Measurements from ENCODE around the gene ARHGAP30. TPM values are rescaled to one million over a fixed set of nuclear protein-coding genes. Genes with fewer than 3 reads are reported as not detected.
"Not testable (repeated sequence)": the region's sequence is repeated elsewhere in the genome, so short reads cannot be mapped to it uniquely, and the experiment has no call there.

ARHGAP30 gene
- total RNA-seq, 2 donors from 2014 or later: 1.4 to 4.6 TPM

DNA sequence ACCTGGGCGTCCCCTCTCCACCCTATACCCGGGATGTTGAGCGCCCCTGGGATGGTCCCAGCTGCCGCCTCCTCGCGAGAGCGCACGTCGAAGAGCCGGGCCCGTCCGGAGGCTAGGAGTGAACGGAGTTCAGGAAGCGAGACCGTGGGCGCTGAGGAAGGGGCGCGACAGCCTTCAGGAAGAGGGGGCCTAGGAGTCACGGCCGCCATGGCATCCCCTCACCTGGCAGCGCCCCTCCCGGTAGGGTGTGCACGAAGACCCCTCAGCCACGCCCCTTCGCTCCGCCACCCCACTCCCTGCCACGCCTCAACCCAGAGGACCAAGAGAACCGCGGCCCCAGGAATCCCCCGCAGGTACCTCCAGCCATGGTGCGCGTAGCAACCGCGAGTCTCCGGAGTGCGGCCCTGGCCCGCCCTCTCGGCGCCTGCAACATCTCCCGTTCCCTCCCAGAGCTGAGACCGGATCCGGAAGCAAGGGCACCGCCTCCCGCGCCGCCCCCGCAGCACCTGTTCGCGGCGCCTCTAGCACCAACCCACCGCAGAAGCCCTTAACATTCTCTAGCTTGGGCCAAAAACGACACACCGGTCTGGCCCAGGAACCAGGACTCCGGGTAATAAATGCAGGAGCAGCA is 31.1 kb downstream of the ARHGAP30 start, which contains the start of gene TSTD1:
Gene TSTD1 (minus strand): TSS at position 442 of the 631 bp plus-strand sequence. CDS start 75 bp downstream, at position 367.
- Histone ChIP-seq H3K4me3 (peak within 1 kb of the TSS; percentile 58 to 64), H3K9me3 (no peaks in the 10 kb centered on the region), H3K27me3 (no peaks in the 10 kb centered on the region), H3K27ac (no peak within 1 kb of the TSS), H3K4me1 (peaks cover 0 to 13% of the 10 kb centered on the region in 2 donors), H3K36me3 (peaks cover 41% of the 10 kb centered on the region)
- TF ChIP-seq, protein P1, sequence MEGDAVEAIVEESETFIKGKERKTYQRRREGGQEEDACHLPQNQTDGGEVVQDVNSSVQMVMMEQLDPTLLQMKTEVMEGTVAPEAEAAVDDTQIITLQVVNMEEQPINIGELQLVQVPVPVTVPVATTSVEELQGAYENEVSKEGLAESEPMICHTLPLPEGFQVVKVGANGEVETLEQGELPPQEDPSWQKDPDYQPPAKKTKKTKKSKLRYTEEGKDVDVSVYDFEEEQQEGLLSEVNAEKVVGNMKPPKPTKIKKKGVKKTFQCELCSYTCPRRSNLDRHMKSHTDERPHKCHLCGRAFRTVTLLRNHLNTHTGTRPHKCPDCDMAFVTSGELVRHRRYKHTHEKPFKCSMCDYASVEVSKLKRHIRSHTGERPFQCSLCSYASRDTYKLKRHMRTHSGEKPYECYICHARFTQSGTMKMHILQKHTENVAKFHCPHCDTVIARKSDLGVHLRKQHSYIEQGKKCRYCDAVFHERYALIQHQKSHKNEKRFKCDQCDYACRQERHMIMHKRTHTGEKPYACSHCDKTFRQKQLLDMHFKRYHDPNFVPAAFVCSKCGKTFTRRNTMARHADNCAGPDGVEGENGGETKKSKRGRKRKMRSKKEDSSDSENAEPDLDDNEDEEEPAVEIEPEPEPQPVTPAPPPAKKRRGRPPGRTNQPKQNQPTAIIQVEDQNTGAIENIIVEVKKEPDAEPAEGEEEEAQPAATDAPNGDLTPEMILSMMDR (IDR thresholded peaks at IDR 0.05): no peak
- DNase-seq (ENCODE audit: low spot score): no peak

DNA sequence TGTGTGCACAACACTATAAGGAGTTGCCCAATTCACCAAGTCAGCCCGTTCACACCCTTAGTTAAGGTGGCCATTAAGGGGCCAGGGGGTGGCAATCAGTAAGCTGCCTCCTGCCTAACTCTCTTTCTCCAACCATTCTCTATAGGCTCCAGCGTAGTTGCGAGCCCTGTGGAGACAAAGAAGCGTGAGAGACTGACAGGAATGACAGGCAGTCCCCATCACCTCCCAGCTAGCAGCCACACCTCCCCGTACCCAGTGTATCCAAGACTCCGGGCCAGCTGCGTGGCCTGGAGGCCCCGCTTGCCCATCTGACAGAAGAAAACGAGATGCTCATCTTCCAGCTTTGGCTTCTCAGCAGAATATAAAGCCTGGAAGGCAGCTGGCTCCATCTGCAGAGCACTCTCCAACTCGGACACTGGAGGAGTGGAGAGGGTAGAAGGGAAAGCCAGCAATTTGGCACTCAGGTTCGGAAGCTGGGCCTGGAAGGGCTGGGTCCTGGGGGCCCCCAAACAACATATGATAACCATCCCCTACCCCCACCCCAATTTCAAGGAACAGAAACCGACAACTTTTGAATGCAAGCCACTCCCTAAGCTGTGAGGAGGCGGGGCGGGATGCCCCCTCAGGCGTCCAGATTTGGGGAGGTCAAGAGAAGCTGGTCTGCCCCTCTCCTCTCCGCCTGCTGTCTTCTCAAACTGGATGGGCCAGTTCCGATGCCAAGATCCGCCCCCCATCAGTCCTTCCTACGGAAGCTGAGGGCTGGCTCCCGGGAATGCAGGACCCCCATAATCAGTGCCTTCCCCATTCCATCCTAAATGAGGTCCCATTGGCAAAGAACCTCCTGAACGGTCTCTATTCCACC is 31.8 kb downstream of the ARHGAP30 start:
- Histone ChIP-seq H3K36me3 (peaks cover 36% of the 10 kb centered on the region), H3K27me3 (no peaks in the 10 kb centered on the region), H3K27ac (no peak overlapping the region), H3K4me1 (peaks cover 0 to 11% of the 10 kb centered on the region in 2 donors), H3K9me3 (no peaks in the 10 kb centered on the region), H3K4me3 (peak overlapping the region; percentile 58 to 64)
- DNase-seq (ENCODE audit: low spot score): no peak
- TF ChIP-seq, protein P1 (IDR thresholded peaks at IDR 0.05): no peak

DNA sequence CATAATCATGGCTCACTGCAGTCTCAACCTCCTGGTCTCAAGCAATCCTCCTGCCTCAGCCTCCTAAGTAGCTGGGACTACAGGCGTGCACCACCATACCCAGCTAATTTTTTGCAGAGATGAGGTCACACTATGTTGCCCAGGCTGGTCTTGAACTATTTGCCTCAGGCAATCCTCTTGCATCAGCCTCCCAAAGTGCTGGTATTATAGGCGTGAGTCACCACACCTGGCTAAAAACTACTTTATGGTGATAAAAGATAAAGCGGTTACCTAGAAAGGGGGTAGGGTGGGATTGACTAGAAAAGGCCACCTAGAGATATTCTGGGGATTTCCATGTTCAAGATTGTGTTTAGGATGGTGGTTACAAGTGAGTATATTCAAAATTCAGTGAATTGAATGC is 35.9 kb downstream of the ARHGAP30 start:
- no peaks in the 10 kb centered on the region for H3K27me3 ChIP-seq
- TF ChIP-seq, protein P1 (IDR thresholded peaks at IDR 0.05): no peak
- no peak overlapping the region for H3K4me3 ChIP-seq

DNA sequence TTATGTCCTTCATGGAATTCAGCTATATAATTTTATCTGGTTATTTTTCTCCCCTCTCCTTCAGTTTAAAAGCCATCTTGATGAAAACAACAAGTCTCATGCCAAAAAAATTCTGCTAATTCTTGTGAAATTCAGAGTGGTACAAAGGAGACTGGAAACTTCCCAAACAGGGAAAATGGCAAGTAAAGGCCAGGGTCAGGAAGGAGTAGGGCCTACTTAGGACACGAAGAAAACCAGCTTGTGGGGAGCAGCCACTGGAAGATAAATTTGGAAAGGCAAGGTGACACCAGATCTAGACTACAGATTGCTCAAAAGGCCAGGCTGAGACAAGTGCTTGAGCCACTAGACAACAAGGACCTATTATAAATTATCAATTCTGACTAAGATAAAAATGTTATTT is 37.3 kb downstream of the ARHGAP30 start:
- H3K4me1 ChIP-seq: peaks cover 0 to 7% of the 10 kb centered on the region in 2 donors
- H3K4me3 ChIP-seq: no peak overlapping the region
- no peaks in the 10 kb centered on the region for H3K27me3 ChIP-seq
- no peak overlapping the region for H3K27ac ChIP-seq
- no peaks in the 10 kb centered on the region for H3K36me3 ChIP-seq
- DNase-seq (ENCODE audit: low spot score): no peak
- H3K9me3 ChIP-seq: no peaks in the 10 kb centered on the region
- TF ChIP-seq, protein P1 (IDR thresholded peaks at IDR 0.05): no peak

More for the DNA sequence above, 35.9 kb downstream of the ARHGAP30 start:
- peaks cover 0 to 15% of the 10 kb centered on the region in 2 donors for H3K4me1 ChIP-seq
- H3K27ac ChIP-seq: no peak overlapping the region
- H3K9me3 ChIP-seq: no peaks in the 10 kb centered on the region
- DNase-seq (ENCODE audit: low spot score): no peak
- no peaks in the 10 kb centered on the region for H3K36me3 ChIP-seq

DNA sequence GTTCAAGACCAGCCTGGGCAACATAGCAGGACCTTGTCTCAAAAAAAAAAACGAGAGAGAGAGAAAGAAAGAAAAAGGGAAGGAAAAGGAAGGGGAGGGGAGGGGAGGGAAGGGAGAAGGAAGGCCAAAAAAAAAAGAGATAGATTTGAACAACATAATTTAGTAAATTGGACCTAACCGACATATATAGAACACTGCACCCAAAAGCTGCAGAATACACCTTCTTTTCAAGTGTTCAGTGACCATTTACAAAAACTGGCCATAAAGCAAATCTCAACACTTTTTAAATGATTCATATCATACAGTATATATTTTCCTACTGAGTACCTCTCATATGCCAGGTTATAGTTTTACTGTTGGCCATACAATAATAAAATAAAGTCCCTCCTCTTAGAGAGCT is 37.8 kb downstream of the ARHGAP30 start:
- Histone ChIP-seq H3K9me3 (no peaks in the 10 kb centered on the region), H3K4me1 (peaks cover 0 to 7% of the 10 kb centered on the region in 2 donors), H3K27me3 (no peaks in the 10 kb centered on the region), H3K27ac (no peak overlapping the region), H3K36me3 (no peaks in the 10 kb centered on the region), H3K4me3 (no peak overlapping the region)
- no peak for DNase-seq (ENCODE audit: low spot score)
- TF ChIP-seq, protein P1 (IDR thresholded peaks at IDR 0.05): no peak

DNA sequence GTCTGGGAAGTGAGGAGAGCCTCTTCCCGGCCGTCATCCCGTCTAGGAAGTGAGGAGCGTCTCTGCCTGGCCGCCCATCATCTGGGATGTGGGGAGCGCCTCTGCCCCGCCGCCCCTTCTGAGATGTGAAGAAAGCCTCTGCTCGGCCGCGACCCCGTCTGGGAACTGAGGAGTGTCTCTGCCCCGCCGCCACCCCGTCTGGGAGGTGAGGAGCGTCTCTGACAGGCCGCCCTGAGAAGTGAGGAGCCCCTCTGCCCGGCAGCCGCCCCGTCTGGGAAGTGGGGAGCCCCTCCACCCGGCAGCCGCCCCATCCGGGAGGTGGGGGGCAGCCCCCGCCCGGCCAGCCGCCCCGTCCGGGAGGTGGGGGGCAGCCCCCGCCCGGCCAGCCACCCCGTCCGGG is 40.2 kb downstream of the ARHGAP30 start:
- not testable (repeated sequence) for H3K4me3 ChIP-seq; H3K27me3 ChIP-seq; H3K27ac ChIP-seq; DNase-seq (ENCODE audit: low spot score); H3K36me3 ChIP-seq; H3K4me1 ChIP-seq; H3K9me3 ChIP-seq

DNA sequence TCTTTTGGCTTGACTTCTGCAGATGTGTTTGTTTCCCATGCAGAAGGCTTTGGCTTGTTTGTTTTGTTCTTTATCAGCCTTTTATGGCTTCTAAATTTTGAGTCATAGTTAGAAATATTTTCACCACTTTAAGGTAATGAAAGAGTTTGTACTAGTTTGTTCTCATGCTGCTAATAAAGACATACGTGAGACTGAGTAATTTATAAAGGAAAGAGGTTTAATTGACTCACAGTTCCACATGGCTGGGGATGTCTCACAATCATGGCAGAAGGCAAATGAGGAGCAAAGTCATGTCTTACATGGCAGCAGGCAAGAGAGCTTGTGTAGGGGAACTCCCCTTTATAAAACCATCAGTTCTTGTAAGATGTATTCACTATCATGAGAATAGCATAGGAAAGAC is 42.7 kb downstream of the ARHGAP30 start:
- H3K4me3 ChIP-seq; H3K27me3 ChIP-seq; H3K36me3 ChIP-seq; H3K27ac ChIP-seq; H3K9me3 ChIP-seq; H3K4me1 ChIP-seq; DNase-seq (ENCODE audit: low spot score): not testable (repeated sequence)

DNA sequence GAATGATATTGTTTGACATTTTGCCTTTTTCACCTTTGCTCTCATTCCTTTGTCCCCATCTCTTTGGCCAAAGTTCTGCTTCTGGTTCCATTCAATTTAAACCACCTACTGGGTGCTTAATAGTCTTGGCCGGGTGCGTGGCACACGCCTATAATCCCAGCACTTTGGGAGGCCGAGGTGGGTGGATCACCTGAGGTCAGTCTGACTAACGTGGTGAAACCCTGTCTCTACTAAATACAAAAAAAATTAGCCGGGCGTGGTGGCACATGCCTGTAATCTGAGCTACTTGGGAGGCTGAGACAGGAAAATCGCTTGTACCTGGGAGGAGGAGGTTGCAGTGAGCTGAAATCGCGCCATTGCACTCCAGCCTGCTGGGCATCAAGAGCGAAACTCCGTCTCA is 47.3 kb downstream of the ARHGAP30 start:
- H3K36me3 ChIP-seq; DNase-seq (ENCODE audit: low spot score); H3K27me3 ChIP-seq; H3K27ac ChIP-seq; H3K9me3 ChIP-seq; H3K4me3 ChIP-seq: not testable (repeated sequence)
- peaks cover 0 to 22% of the 10 kb centered on the region in 2 donors for H3K4me1 ChIP-seq

All from right atrium auricular region (tissue), 2 donors.